HEK293T (cell line): ENCODE results near the gene NF1.

Experiments used
- BHLHE40 ChIP-seq: fragments of 450-650 bp; IDR thresholded peaks from 2 replicates; pipeline ENCODE4 v1.6.1; 2016; ENCODE audit warnings: mild to moderate bottlenecking, moderate library complexity, borderline replicate concordance
- ELF4 ChIP-seq: fragments of 450-650 bp; IDR thresholded peaks from 2 replicates; pipeline ENCODE4 v1.6.1; 2017; ENCODE audit warnings: antibody characterized with exemption
- FOXA1 ChIP-seq: fragments of 450-650 bp; IDR thresholded peaks from 2 replicates; pipeline ENCODE4 v1.6.1; 2016; ENCODE audit warnings: mild to moderate bottlenecking
- FOXK2 ChIP-seq: fragments of 450-650 bp; IDR thresholded peaks from 2 replicates; pipeline ENCODE4 v1.6.1; 2016; ENCODE audit warnings: mild to moderate bottlenecking
- FOXM1 ChIP-seq: fragments of 450-650 bp; IDR thresholded peaks from 2 replicates; pipeline ENCODE4 v1.6.1; 2017; ENCODE audit warnings: mild to moderate bottlenecking, borderline replicate concordance
- HDGF ChIP-seq: fragments of 450-650 bp; IDR thresholded peaks from 2 replicates; pipeline ENCODE4 v1.6.1; 2017; ENCODE audit warnings: antibody characterized with exemption, borderline replicate concordance
- L3MBTL2 ChIP-seq: fragments of 450-650 bp; conservative IDR thresholded peaks from 2 replicates; pipeline ENCODE4 v1.6.1; 2016; ENCODE audit warnings: mild to moderate bottlenecking
- LEF1 ChIP-seq: fragments of 450-650 bp; IDR thresholded peaks from 2 replicates; pipeline ENCODE4 v1.6.1; 2017; ENCODE audit warnings: mild to moderate bottlenecking, borderline replicate concordance
- NFRKB ChIP-seq: fragments of 450-650 bp; IDR thresholded peaks from 2 replicates; pipeline ENCODE4 v1.6.1; 2016; ENCODE audit warnings: mild to moderate bottlenecking, moderate library complexity
- SP1 ChIP-seq: fragments of 450-650 bp; IDR thresholded peaks from 2 replicates; pipeline ENCODE4 v1.6.1; 2017
- SUZ12 ChIP-seq: fragments of 450-650 bp; IDR thresholded peaks from 2 replicates; pipeline ENCODE4 v1.6.1; 2016; ENCODE audit warnings: mild to moderate bottlenecking
- ZNF384 ChIP-seq: fragments of 450-650 bp; IDR thresholded peaks from 2 replicates; pipeline ENCODE4 v1.6.1; 2016
- TF ChIP-seq, protein P1 (sequence below): fragments of 450-650 bp; IDR thresholded peaks from 2 replicates; pipeline ENCODE4 v1.6.1; 2016

DNA sequence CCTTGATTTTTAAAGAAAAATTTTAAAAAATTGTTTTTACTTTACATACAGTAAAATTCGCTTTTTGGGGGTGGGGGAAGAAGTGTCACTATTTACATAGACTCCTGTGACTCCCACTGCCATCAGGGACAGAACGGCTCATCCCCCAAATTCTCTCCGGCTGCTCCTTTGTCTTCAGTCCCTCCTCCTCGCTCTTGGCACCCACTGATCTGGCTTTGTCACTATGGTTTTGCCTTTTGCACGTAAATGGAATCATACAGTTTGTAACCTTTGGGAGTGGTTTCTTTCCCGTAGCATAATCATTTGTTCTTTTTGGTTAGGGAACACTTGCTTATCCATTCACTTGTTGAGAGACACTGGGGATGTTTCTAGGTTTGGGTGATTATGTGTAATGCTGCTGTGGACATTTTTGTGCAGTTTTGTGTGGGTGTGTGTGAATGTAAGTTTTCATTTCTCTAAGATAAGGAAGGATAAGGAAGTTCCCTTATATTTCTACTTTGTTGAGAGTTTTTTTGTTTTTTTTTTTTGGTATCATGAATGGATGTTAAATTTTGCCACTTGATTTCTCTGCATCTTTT lies 324.1 kb downstream of the NF1 start:
- TF ChIP-seq ELF4 (no peak), NFRKB (no peak), SP1 (no peak), FOXK2 (no peak), ZNF384 (no peak), FOXM1 (no peak), L3MBTL2 (no peak), HDGF (no peak), BHLHE40 (no peak), FOXA1 (no peak), SUZ12 (no peak), LEF1 (no peak)
- TF ChIP-seq, protein P1, sequence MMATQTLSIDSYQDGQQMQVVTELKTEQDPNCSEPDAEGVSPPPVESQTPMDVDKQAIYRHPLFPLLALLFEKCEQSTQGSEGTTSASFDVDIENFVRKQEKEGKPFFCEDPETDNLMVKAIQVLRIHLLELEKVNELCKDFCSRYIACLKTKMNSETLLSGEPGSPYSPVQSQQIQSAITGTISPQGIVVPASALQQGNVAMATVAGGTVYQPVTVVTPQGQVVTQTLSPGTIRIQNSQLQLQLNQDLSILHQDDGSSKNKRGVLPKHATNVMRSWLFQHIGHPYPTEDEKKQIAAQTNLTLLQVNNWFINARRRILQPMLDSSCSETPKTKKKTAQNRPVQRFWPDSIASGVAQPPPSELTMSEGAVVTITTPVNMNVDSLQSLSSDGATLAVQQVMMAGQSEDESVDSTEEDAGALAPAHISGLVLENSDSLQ: no peak
